DMS53 treated with DMSO at 0.1 percent for 48 hours (cell line): ENCODE results near the gene MAGI3.
"Not testable (repeated sequence)": the region's sequence is repeated elsewhere in the genome, so short reads cannot be mapped to it uniquely, and the experiment has no call there.

Experiments
- DNase-seq: peaks from one replicate; lab custom pipeline; 2025; ENCODE audit not compliant: unreplicated experiment; lab: John Stamatoyannopoulos, UW

MAGI3 gene

GRCh38 chr1:113509766-113510165 lies 119.5 kb downstream of the MAGI3 start:
- DNase-seq = not testable (repeated sequence)

GRCh38 chr1:113511269-113511668 lies 121.0 kb downstream of the MAGI3 start:
- DNase-seq = no peak

GRCh38 chr1:113515498-113515897 lies 125.2 kb downstream of the MAGI3 start:
- no peak for DNase-seq

GRCh38 chr1:113517346-113517745 lies 127.0 kb downstream of the MAGI3 start:
- no peak for DNase-seq

- DNase-seq = no peak
These were observed 127.7 kb downstream of the MAGI3 start for GRCh38 chr1:113517983-113518382.

- DNase-seq = no peak
These were observed 129.2 kb downstream of the MAGI3 start for GRCh38 chr1:113519556-113519955.

- DNase-seq = no peak
These were observed 139.7 kb downstream of the MAGI3 start for GRCh38 chr1:113530021-113530420.

GRCh38 chr1:113531321-113531720 lies 141.0 kb downstream of the MAGI3 start:
- no peak for DNase-seq

- no peak for DNase-seq
These were observed 142.7 kb downstream of the MAGI3 start for GRCh38 chr1:113533061-113533460.

GRCh38 chr1:113534130-113534817 lies 144.0 kb downstream of the MAGI3 start:
- DNase-seq = no peak

- no peak for DNase-seq
These were observed 144.6 kb downstream of the MAGI3 start for GRCh38 chr1:113534875-113535274.

GRCh38 chr1:113536182-113536780 lies 146.0 kb downstream of the MAGI3 start:
- no peak for DNase-seq

GRCh38 chr1:113538225-113538624 lies 147.9 kb downstream of the MAGI3 start:
- no peak for DNase-seq

- peak; percentile 59 for DNase-seq
These were observed 150.0 kb downstream of the MAGI3 start for GRCh38 chr1:113540335-113540734.

GRCh38 chr1:113541106-113541505 lies 150.8 kb downstream of the MAGI3 start:
- no peak for DNase-seq

GRCh38 chr1:113542221-113542701 lies 151.9 kb downstream of the MAGI3 start:
- peak; percentile 8 for DNase-seq

GRCh38 chr1:113543110-113543509 lies 152.8 kb downstream of the MAGI3 start:
- DNase-seq = no peak

GRCh38 chr1:113545210-113545609 lies 154.9 kb downstream of the MAGI3 start:
- no peak for DNase-seq

GRCh38 chr1:113545626-113546025 lies 155.3 kb downstream of the MAGI3 start:
- DNase-seq = no peak

GRCh38 chr1:113551728-113552127 lies 161.4 kb downstream of the MAGI3 start:
- DNase-seq = no peak

GRCh38 chr1:113552244-113552643 lies 161.9 kb downstream of the MAGI3 start:
- no peak for DNase-seq

- no peak for DNase-seq
These were observed 166.9 kb downstream of the MAGI3 start for GRCh38 chr1:113557187-113557586.

GRCh38 chr1:113565621-113566020 lies 175.3 kb downstream of the MAGI3 start:
- no peak for DNase-seq
